SJSA1 (cell line): ENCODE measurements around the gene RBBP6. TPM values are rescaled to one million over a fixed set of nuclear protein-coding genes. Genes with fewer than 3 reads are reported as not detected.
A peak's percentile ranks its signal among the peaks of the same experiment; 100 is the strongest.
"Not testable (repeated sequence)": the region's sequence is repeated elsewhere in the genome, so short reads cannot be mapped to it uniquely, and the experiment has no call there.

ENCODE experiments used
- DNase-seq, 2 experiments: peaks; one replicate each; pipeline ENCODE4 v3.0.0-alpha.2; 2015 to 2020; ENCODE audit warnings: low spot score in 2 of 2, low read depth in 1 of 2
- H3K27ac ChIP-seq: fragments of 250-450 bp; sonication (Bioruptor Pico); 2 replicates; pipeline ENCODE4 v1.5.1; 2020; ENCODE audit warnings: mild to moderate bottlenecking, moderate library complexity
- H3K27me3 ChIP-seq: fragments of 250-450 bp; sonication (Bioruptor Pico); replicated peaks from 2 replicates; pipeline ENCODE4 v1.5.1; 2020; ENCODE audit warnings: mild to moderate bottlenecking, moderate library complexity
- H3K36me3 ChIP-seq: fragments of 250-450 bp; sonication (Bioruptor Pico); 2 replicates; pipeline ENCODE4 v1.5.1; 2020; ENCODE audit warnings: mild to moderate bottlenecking
- H3K4me1 ChIP-seq: fragments of 250-450 bp; sonication (Bioruptor Pico); replicated peaks from 2 replicates; pipeline ENCODE4 v1.6.1; 2021; ENCODE audit warnings: mild to moderate bottlenecking
- H3K4me3 ChIP-seq: fragments of 250-450 bp; sonication (Bioruptor Pico); 2 replicates; pipeline ENCODE4 v1.5.1; 2020; ENCODE audit warnings: mild to moderate bottlenecking
- H3K9me3 ChIP-seq: fragments of 250-450 bp; sonication (Bioruptor Pico); replicated peaks from 2 replicates; pipeline ENCODE4 v1.5.1; 2020; ENCODE audit warnings: mild to moderate bottlenecking
- total RNA-seq: library from RNA; depleted of rRNA; stranded (reverse); fragments of >200 nt; shearing (Covaris generic); gene quantifications from 2 replicates; pipeline ENCODE4 v1.2.3, GENCODE V29; 2014; rRNA removed

Gene RBBP6
- total RNA-seq, 1 experiment from 2014 or later, result 23.6 TPM

GRCh38 chr16:24609740-24610415, 70.5 kb downstream of the RBBP6 start:
- peaks cover 4% of the 10 kb centered on the region; the same call in 1 of the 2 replicates for H3K27me3 ChIP-seq
- H3K4me1 ChIP-seq, result peaks cover 3% of the 10 kb centered on the region; the same call in 1 of the 2 replicates
- H3K9me3 ChIP-seq, result no peaks in the 10 kb centered on the region
- no peak overlapping the region for H3K27ac ChIP-seq
- DNase-seq, result peak; percentile 22 to 61
- H3K4me3 ChIP-seq, result no peak overlapping the region
- H3K36me3 ChIP-seq, result no peaks in the 10 kb centered on the region

- no peak for DNase-seq
- Histone ChIP-seq H3K36me3 (no peaks in the 10 kb centered on the region), H3K4me3 (no peak overlapping the region), H3K4me1 (peaks cover 3% of the 10 kb centered on the region; the same call in 1 of the 2 replicates), H3K9me3 (no peaks in the 10 kb centered on the region), H3K27me3 (peaks cover 4% of the 10 kb centered on the region; the same call in 1 of the 2 replicates), H3K27ac (no peak overlapping the region)
These were observed 71.0 kb downstream of the RBBP6 start for GRCh38 chr16:24610416-24610755.

- H3K4me1 ChIP-seq, result peaks cover 3% of the 10 kb centered on the region; the same call in 1 of the 2 replicates
- no peak overlapping the region for H3K4me3 ChIP-seq
- H3K27ac ChIP-seq, result no peak overlapping the region
- no peaks in the 10 kb centered on the region for H3K9me3 ChIP-seq
- no peaks in the 10 kb centered on the region for H3K36me3 ChIP-seq
- peaks cover 4% of the 10 kb centered on the region; the same call in 1 of the 2 replicates for H3K27me3 ChIP-seq
- DNase-seq, result no peak
These were observed 71.9 kb downstream of the RBBP6 start for GRCh38 chr16:24611310-24611709.

- no peaks in the 10 kb centered on the region for H3K36me3 ChIP-seq
- no peak overlapping the region for H3K4me3 ChIP-seq
- H3K4me1 ChIP-seq, result peaks cover 3% of the 10 kb centered on the region; the same call in 1 of the 2 replicates
- no peak for DNase-seq
- no peaks in the 10 kb centered on the region for H3K9me3 ChIP-seq
- H3K27ac ChIP-seq, result no peak overlapping the region
- peaks cover 4% of the 10 kb centered on the region; the same call in 1 of the 2 replicates for H3K27me3 ChIP-seq
These were observed 73.3 kb downstream of the RBBP6 start for GRCh38 chr16:24612656-24613055.

GRCh38 chr16:24613267-24613666, 73.9 kb downstream of the RBBP6 start:
- DNase-seq, H3K36me3 ChIP-seq, H3K4me3 ChIP-seq, H3K27me3 ChIP-seq, H3K27ac ChIP-seq, H3K9me3 ChIP-seq, H3K4me1 ChIP-seq: not testable (repeated sequence)

GRCh38 chr16:24617502-24617901, 78.1 kb downstream of the RBBP6 start:
- no peaks in the 10 kb centered on the region for H3K4me1 ChIP-seq
- no peaks in the 10 kb centered on the region for H3K36me3 ChIP-seq
- no peak overlapping the region for H3K4me3 ChIP-seq
- no peak for DNase-seq
- no peaks in the 10 kb centered on the region for H3K9me3 ChIP-seq
- H3K27me3 ChIP-seq, result no peaks in the 10 kb centered on the region
- no peak overlapping the region for H3K27ac ChIP-seq

Other genes starting within 250 kb of the RBBP6 start
- gene TNRC6A, start 190.1 kb downstream of the RBBP6 start, total RNA-seq, result 17.1 and 26.8 TPM in 2 replicates